ENCODE measurements around the gene MTHFSD.

GRCh38 chr16:86485746-86486145, 69.3 kb downstream of the MTHFSD start:
- TF ChIP-seq EP300 (IDR thresholded peaks at IDR 0.05) (no peak), POLR2A (IDR thresholded peaks at IDR 0.05) (no peak)

Measured in ovary (tissue), 1 donor.